K562 (cell line): ENCODE results near the gene SLC6A6. TPM values are rescaled to one million over a fixed set of nuclear protein-coding genes. Genes with fewer than 3 reads are reported as not detected.

Source experiments
- ATAC-seq: fragments of 200-7000 bp; cut with Tn5 transposase; 3 replicates; pipeline ENCODE4 v1.9.1; 2020; ENCODE audit warnings: moderate library complexity
- BruUV-seq: library from RNA; stranded (reverse); fragments of 400-500 nt; replicated peaks from 2 replicates; lab custom pipeline; 2021; lab: Mats Ljungman, UMichigan
- CTCF ChIA-PET: fragments of 300-600 bp; formaldehyde crosslinking; extraction: SDS; loops from one replicate; lab custom pipeline; 2021; ENCODE audit warnings: low intra/inter-chr PET ratio; lab: Yijun Ruan, JAX
- POLR2A ChIA-PET: fragments of 300-600, 350-650 bp; sonication (Branson Sonifier 250); formaldehyde crosslinking; extraction: SDS; loops from one replicate; lab custom pipeline; 2021; ENCODE audit warnings: antibody characterized with exemption, inconsistent platforms; lab: Yijun Ruan, JAX
- DNase-seq, 4 experiments: peaks; one replicate each; pipeline versions ENCODE4 v3.0.0 to v3.0.0-alpha.2; 2011 to 2018; ENCODE audit warnings: low spot score in 3 of 4, mixed read lengths in 3 of 4; ENCODE audit errors: extremely low read depth in 1 of 4
- FAIRE-seq: peaks from 2 replicates; lab custom pipeline; 2011; peaks lifted over from hg19 to GRCh38; lab: Jason Lieb, UNC
- H2AFZ ChIP-seq: 2 replicates; pipeline ENCODE4 v1.6.0; 2011; ENCODE audit warnings: low read depth, low read length, control low read depth, inconsistent platforms
- H3K27ac ChIP-seq: fragments of 200-600 bp; 3 replicates; pipeline ENCODE4 v1.8.0; 2011; ENCODE audit warnings: low read depth, mild to moderate bottlenecking, control low read depth, inconsistent platforms, low read length, moderate library complexity, mixed read lengths; ENCODE audit errors: extremely low read depth
- H3K27me3 ChIP-seq, 2 experiments: fragments of 300-600 bp in 1 of 2; 2 replicates in 1 of 2; 3 replicates in 1 of 2; pipeline versions ENCODE4 v1.6.0 to v1.8.0; 2011; ENCODE audit warnings: inconsistent platforms in 2 of 2, low read length in 2 of 2, mild to moderate bottlenecking in 1 of 2, mixed read lengths in 1 of 2, moderate library complexity in 1 of 2; ENCODE audit not compliant: control insufficient read depth in 2 of 2, insufficient read depth in 2 of 2
- H3K36me3 ChIP-seq: fragments of 300-600 bp; 3 replicates; pipeline ENCODE4 v1.8.0; 2011; ENCODE audit warnings: mild to moderate bottlenecking, low read length, inconsistent platforms; ENCODE audit not compliant: control insufficient read depth, insufficient read depth
- H3K4me1 ChIP-seq, 2 experiments: fragments of 200-600 bp in 1 of 2; replicated peaks in 1 of 2; 2 replicates in 1 of 2; 3 replicates in 1 of 2; pipeline versions ENCODE4 v1.5.1 to v1.8.0; 2011; ENCODE audit warnings: inconsistent platforms in 2 of 2, low read length in 2 of 2, mild to moderate bottlenecking in 1 of 2, mixed read lengths in 1 of 2, moderate library complexity in 1 of 2; ENCODE audit not compliant: control insufficient read depth in 2 of 2, insufficient read depth in 2 of 2
- H3K4me2 ChIP-seq: 2 replicates; pipeline ENCODE4 v1.6.1; 2011; ENCODE audit warnings: low read length, control low read depth, inconsistent platforms, mixed read lengths; ENCODE audit not compliant: insufficient read depth
- H3K4me3 ChIP-seq: fragments of 200-600 bp; sonication (generic), shearing (Covaris generic); 2 replicates; pipeline ENCODE4 v1.5.1; 2016; ENCODE audit warnings: control low read depth, inconsistent platforms
- H3K79me2 ChIP-seq: fragments of 200-600 bp; 3 replicates; pipeline ENCODE4 v1.8.0; 2011; ENCODE audit warnings: low read length, inconsistent platforms; ENCODE audit not compliant: control insufficient read depth, insufficient read depth
- H3K9ac ChIP-seq, 2 experiments: 2 replicates each; pipeline versions ENCODE4 v1.6.0 to v1.6.1; 2011; ENCODE audit warnings: low read depth in 2 of 2, low read length in 2 of 2, control low read depth in 1 of 2, inconsistent platforms in 1 of 2, mild to moderate bottlenecking in 1 of 2, mixed read lengths in 1 of 2; ENCODE audit not compliant: insufficient read depth in 1 of 2
- H3K9me1 ChIP-seq: one replicate; pipeline ENCODE4 v1.6.0; 2011; ENCODE audit warnings: inconsistent platforms, mild to moderate bottlenecking, low read length, moderate library complexity; ENCODE audit not compliant: control insufficient read depth, insufficient read depth
- H3K9me3 ChIP-seq: replicated peaks from 2 replicates; pipeline ENCODE4 v1.5.1; 2011; ENCODE audit warnings: low read depth, low read length, inconsistent platforms; ENCODE audit not compliant: control insufficient read depth, insufficient read depth
- H4K20me1 ChIP-seq: replicated peaks from 2 replicates; pipeline ENCODE4 v1.6.1; 2011; ENCODE audit warnings: low read length, inconsistent platforms, mixed read lengths; ENCODE audit not compliant: control insufficient read depth, insufficient read depth
- BRCA1 ChIP-seq, 2 experiments: fragments of 450-650 bp in 1 of 2; sonication (generic) in 1 of 2; formaldehyde crosslinking in 1 of 2; IDR thresholded peaks; 2 replicates each; pipeline versions ENCODE4 v1.5.0 to v1.6.1; 2017 to 2020; ENCODE audit warnings: mild to moderate bottlenecking in 1 of 2, missing genetic modification reagents in 1 of 2
- C11orf30 ChIP-seq: fragments of 450-650 bp; IDR thresholded peaks from 2 replicates; pipeline ENCODE4 v1.6.1; 2016; ENCODE audit warnings: low read depth, mild to moderate bottlenecking
- CREB1 ChIP-seq, 2 experiments: sonication (generic) in 1 of 2; formaldehyde crosslinking in 1 of 2; IDR thresholded peaks; 2 replicates each; pipeline versions ENCODE4 v1.6.1 to v1.8.0; 2012 to 2022; ENCODE audit warnings: inconsistent platforms in 1 of 2, mild to moderate bottlenecking in 1 of 2, missing genetic modification reagents in 1 of 2, moderate library complexity in 1 of 2
- GABPB1 ChIP-seq: sonication (generic); formaldehyde crosslinking; IDR thresholded peaks from 2 replicates; pipeline ENCODE4 v1.8.0; 2022; ENCODE audit warnings: mild to moderate bottlenecking, missing genetic modification reagents
- MEIS2 ChIP-seq: fragments of 450-650 bp; IDR thresholded peaks from 2 replicates; pipeline ENCODE4 v1.6.1; 2014; ENCODE audit warnings: mild to moderate bottlenecking; ENCODE audit not compliant: partially characterized antibody
- NR3C1 ChIP-seq: sonication (generic); formaldehyde crosslinking; IDR thresholded peaks from 2 replicates; pipeline ENCODE4 v1.8.1; 2022; ENCODE audit warnings: missing genetic modification reagents
- PHB ChIP-seq: fragments of 250-450 bp; sonication (Bioruptor Pico); IDR thresholded peaks from 2 replicates; pipeline ENCODE4 v1.5.0; 2021
- ZNF121 ChIP-seq: sonication (generic); formaldehyde crosslinking; conservative IDR thresholded peaks from 2 replicates; pipeline ENCODE4 v1.8.0; 2022; ENCODE audit warnings: missing genetic modification reagents
- ZNF224 ChIP-seq: sonication (generic); formaldehyde crosslinking; IDR thresholded peaks from 2 replicates; pipeline ENCODE4 v1.8.0; 2022; ENCODE audit warnings: mild to moderate bottlenecking, missing genetic modification reagents
- ZNF253 ChIP-seq: fragments of 250-450 bp; sonication (Bioruptor Pico); conservative IDR thresholded peaks from 2 replicates; pipeline ENCODE4 v1.6.1; 2021; ENCODE audit warnings: mild to moderate bottlenecking
- ZNF717 ChIP-seq: fragments of 250-450 bp; sonication (Bioruptor Pico); IDR thresholded peaks from 2 replicates; pipeline ENCODE4 v1.5.0; 2021
- ZNF830 ChIP-seq: fragments of 250-450 bp; sonication (Bioruptor Pico); IDR thresholded peaks from 2 replicates; pipeline ENCODE4 v1.5.0; 2021; ENCODE audit warnings: mild to moderate bottlenecking
- WGBS: fragments of 100-300 bp; shearing (Covaris generic); methylation state at CpG from one replicate; pipeline ENCODE4 v1.1.6; 2016; ENCODE audit warnings: low coverage, mixed read lengths; ENCODE audit not compliant: insufficient coverage; ENCODE audit errors: missing lambda C conversion rate; 5-methylcytosine and 5-hydroxymethylcytosine counted together
- in situ Hi-C: fragments of 300-500 bp; cut with MboI; formaldehyde crosslinking; loops from 4 replicates; pipeline ENCODE4 v1.15.0; 2018; ENCODE audit warnings: inconsistent platforms, mixed read lengths
- intact Hi-C: fragments of 100-400 bp; cut with micrococcal nuclease; formaldehyde crosslinking; loops from 2 replicates; pipeline ENCODE4 v1.14.2; 2022
- polyA plus RNA-seq, 8 experiments: library from polyadenylated mRNA; depleted of rRNA in 4 of 8; stranded (reverse) in 5 of 8; unstranded in 3 of 8; fragments of >200 nt; fragmentation: Nextera tagmentation in 2 of 8; fragmentation: Illumina TruSeq in 1 of 8; extraction: Ambion mirVana in 2 of 8; extraction: Trizol in 1 of 8; gene quantifications; 2 replicates each; pipeline versions ENCODE4 v1.2.1 to v1.2.3, GENCODE V29; 2011 to 2014; ENCODE audit warnings: inconsistent platforms in 1 of 8, missing spikeins in 1 of 8
- total RNA-seq, 7 experiments: library from RNA; depleted of rRNA in 6 of 7; stranded (reverse); fragments of >200 nt in 6 of 7; fragmentation: Illumina TruSeq in 2 of 7; extraction: Trizol in 2 of 7; gene quantifications; 2 replicates each; pipeline versions ENCODE4 v1.2.1 to v1.2.3, GENCODE V29; 2011 to 2021; ENCODE audit warnings: low replicate concordance in 1 of 7
- TF ChIP-seq, protein P1 (sequence below): fragments of 250-450 bp; sonication (Bioruptor Pico); IDR thresholded peaks from 2 replicates; pipeline ENCODE4 v1.8.0; 2021; ENCODE audit warnings: mild to moderate bottlenecking, moderate library complexity
- TF ChIP-seq, protein P2 (sequence below): IDR thresholded peaks from 2 replicates; pipeline ENCODE4 v1.6.1; 2011; ENCODE audit warnings: borderline replicate concordance, low read depth, mild to moderate bottlenecking, moderate library complexity, low read length; ENCODE audit not compliant: insufficient read depth, poor library complexity, severe bottlenecking
- TF ChIP-seq, protein P3 (sequence below): fragments of 250-450 bp; sonication (Bioruptor Pico); IDR thresholded peaks from 2 replicates; pipeline ENCODE4 v1.4.0; 2020; ENCODE audit warnings: borderline replicate concordance
- TF ChIP-seq, protein P4 (sequence below): fragments of 450-650 bp; IDR thresholded peaks from 2 replicates; pipeline ENCODE4 v1.6.1; 2014; ENCODE audit warnings: low read depth, mild to moderate bottlenecking, moderate library complexity, borderline replicate concordance

Gene SLC6A6
- total and polyA plus RNA-seq, 9 of the 15 experiments (the other 6 are each of a cell fraction or from before 2014, with no cell fraction given), result 12.3 to 203 (median 93.2) TPM

DNA sequence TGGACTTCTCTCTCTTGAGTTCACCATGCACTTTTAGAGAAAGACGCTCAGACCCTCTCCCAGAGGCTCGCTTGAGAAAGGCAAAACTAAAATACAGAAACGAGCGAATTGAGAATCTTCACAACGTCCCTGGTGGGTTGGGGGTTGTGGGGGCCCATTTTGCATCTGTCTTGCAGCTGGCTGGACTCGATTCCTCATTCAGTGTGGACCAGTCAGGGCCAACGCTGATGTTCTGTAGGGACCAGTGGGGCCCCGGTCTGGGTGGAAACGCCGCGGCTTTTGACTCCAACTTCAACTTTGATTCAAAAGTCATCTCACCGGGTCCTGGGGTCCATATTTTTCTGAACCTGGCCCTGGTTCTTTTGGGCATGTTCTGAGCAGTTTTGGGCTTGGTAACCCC lies 68.1 kb downstream of the SLC6A6 start (continued):
- TF ChIP-seq ZNF253 (CRISPR knock-in tag) (no peak), ZNF224 (CRISPR knock-in tag) (no peak), MEIS2 (no peak), BRCA1 (IDR thresholded peaks at IDR 0.05) (no peak), BRCA1 (CRISPR knock-in tag; IDR thresholded peaks at IDR 0.05) (no peak), PHB (CRISPR knock-in tag) (no peak)
- TF ChIP-seq, protein P1, sequence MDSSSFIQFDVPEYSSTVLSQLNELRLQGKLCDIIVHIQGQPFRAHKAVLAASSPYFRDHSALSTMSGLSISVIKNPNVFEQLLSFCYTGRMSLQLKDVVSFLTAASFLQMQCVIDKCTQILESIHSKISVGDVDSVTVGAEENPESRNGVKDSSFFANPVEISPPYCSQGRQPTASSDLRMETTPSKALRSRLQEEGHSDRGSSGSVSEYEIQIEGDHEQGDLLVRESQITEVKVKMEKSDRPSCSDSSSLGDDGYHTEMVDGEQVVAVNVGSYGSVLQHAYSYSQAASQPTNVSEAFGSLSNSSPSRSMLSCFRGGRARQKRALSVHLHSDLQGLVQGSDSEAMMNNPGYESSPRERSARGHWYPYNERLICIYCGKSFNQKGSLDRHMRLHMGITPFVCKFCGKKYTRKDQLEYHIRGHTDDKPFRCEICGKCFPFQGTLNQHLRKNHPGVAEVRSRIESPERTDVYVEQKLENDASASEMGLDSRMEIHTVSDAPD, result no peak
- TF ChIP-seq, protein P2, sequence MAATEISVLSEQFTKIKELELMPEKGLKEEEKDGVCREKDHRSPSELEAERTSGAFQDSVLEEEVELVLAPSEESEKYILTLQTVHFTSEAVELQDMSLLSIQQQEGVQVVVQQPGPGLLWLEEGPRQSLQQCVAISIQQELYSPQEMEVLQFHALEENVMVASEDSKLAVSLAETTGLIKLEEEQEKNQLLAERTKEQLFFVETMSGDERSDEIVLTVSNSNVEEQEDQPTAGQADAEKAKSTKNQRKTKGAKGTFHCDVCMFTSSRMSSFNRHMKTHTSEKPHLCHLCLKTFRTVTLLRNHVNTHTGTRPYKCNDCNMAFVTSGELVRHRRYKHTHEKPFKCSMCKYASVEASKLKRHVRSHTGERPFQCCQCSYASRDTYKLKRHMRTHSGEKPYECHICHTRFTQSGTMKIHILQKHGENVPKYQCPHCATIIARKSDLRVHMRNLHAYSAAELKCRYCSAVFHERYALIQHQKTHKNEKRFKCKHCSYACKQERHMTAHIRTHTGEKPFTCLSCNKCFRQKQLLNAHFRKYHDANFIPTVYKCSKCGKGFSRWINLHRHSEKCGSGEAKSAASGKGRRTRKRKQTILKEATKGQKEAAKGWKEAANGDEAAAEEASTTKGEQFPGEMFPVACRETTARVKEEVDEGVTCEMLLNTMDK, result no peak
- TF ChIP-seq, all 486 proteins: peak for 0

DNA sequence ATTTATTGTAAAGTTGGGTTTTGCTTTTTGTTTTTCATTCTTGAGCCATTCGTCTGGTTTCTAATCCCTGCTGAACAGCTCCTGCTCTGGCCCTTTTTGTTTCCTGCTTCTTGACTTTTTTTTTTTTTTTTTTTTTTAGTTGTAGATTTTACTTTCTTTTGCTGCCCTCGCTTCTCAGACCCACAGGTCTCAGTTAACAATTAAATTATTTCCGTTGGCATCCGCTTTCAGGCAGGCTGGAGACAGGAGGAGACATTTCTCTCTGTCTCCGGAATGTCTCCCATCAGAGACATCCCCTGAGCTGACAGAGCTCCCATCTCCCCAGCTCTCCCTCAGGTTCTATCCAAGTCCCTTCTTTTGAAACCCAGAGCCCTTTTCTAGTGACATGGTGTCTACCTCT lies 68.6 kb downstream of the SLC6A6 start:
- Histone ChIP-seq H3K9me3 (no peaks in the 10 kb centered on the region), H3K4me3 (no peak overlapping the region), H3K4me1 (no peaks in the 10 kb centered on the region; a peak in 1 of 5 replicates), H3K27ac (no peak overlapping the region), H4K20me1 (no peaks in the 10 kb centered on the region), H2AFZ (no peak overlapping the region), H3K79me2 (no peaks in the 10 kb centered on the region), H3K9me1 (peaks cover 5% of the 10 kb centered on the region), H3K36me3 (peaks cover 100% of the 10 kb centered on the region), H3K4me2 (no peak overlapping the region), H3K27me3 (no peaks in the 10 kb centered on the region; a peak in 1 of 5 replicates), H3K9ac (no peak overlapping the region)
- intact Hi-C loops, result no loop called here
- ChIA-PET CTCF (interaction anchor here (4.7 kb wide), 1 partner anchor 268 kb away, joined by 48 read pairs; no protein-coding TSS in a partner anchor), POLR2A (no interaction called here)
- in situ Hi-C loops, result no loop called here
- ATAC-seq, result no peak
- no TSS peak for BruUV-seq
- WGBS, result 88% methylated on average over 5 of the region's 5 CpGs
- DNase-seq, result no peak
- FAIRE-seq, result no peak
- no peak for TF ChIP-seq CREB1 (IDR thresholded peaks at IDR 0.05)
- no peak for TF ChIP-seq CREB1 (CRISPR knock-in tag; IDR thresholded peaks at IDR 0.05)
- no peak for TF ChIP-seq NR3C1 (CRISPR knock-in tag)
- TF ChIP-seq C11orf30, result no peak
- no peak for TF ChIP-seq ZNF121 (CRISPR knock-in tag)
- no peak for TF ChIP-seq GABPB1 (CRISPR knock-in tag)
- TF ChIP-seq ZNF717 (CRISPR knock-in tag), result no peak
- TF ChIP-seq, protein P3, sequence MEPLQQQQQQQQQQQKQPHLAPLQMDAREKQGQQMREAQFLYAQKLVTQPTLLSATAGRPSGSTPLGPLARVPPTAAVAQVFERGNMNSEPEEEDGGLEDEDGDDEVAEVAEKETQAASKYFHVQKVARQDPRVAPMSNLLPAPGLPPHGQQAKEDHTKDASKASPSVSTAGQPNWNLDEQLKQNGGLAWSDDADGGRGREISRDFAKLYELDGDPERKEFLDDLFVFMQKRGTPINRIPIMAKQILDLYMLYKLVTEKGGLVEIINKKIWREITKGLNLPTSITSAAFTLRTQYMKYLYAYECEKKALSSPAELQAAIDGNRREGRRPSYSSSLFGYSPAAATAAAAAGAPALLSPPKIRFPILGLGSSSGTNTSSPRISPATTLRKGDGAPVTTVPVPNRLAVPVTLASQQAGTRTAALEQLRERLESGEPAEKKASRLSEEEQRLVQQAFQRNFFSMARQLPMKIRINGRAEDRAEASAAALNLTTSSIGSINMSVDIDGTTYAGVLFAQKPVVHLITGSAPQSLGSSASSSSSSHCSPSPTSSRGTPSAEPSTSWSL (CRISPR knock-in tag), result no peak
- TF ChIP-seq ZNF830, result no peak
- TF ChIP-seq, protein P4, sequence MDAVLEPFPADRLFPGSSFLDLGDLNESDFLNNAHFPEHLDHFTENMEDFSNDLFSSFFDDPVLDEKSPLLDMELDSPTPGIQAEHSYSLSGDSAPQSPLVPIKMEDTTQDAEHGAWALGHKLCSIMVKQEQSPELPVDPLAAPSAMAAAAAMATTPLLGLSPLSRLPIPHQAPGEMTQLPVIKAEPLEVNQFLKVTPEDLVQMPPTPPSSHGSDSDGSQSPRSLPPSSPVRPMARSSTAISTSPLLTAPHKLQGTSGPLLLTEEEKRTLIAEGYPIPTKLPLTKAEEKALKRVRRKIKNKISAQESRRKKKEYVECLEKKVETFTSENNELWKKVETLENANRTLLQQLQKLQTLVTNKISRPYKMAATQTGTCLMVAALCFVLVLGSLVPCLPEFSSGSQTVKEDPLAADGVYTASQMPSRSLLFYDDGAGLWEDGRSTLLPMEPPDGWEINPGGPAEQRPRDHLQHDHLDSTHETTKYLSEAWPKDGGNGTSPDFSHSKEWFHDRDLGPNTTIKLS, result no peak
